ENCODE results near the gene PHACTR4.
"Not testable (repeated sequence)": the region's sequence is repeated elsewhere in the genome, so short reads cannot be mapped to it uniquely, and the experiment has no call there.

Gene PHACTR4

DNA sequence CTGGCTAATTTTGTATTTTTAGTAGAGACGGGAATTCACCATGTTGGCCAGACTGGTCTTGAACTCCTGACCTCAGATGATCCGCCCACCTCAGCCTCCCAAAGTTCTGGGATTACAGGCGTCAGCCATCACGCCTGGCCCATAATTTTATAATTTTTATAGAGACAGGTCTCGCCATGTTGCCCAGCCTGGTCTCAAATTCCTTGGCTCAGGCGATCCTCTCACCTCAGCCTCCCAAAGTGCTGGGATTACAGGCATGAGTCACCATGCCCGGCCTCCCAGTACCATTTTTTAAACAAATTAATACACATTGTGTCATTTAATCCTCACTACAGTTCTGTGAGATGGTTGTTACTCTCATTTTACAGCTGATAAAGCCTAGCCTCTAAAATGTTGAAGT lies 3.9 kb downstream of the PHACTR4 start:
- not testable (repeated sequence) for FAIRE-seq

DNA sequence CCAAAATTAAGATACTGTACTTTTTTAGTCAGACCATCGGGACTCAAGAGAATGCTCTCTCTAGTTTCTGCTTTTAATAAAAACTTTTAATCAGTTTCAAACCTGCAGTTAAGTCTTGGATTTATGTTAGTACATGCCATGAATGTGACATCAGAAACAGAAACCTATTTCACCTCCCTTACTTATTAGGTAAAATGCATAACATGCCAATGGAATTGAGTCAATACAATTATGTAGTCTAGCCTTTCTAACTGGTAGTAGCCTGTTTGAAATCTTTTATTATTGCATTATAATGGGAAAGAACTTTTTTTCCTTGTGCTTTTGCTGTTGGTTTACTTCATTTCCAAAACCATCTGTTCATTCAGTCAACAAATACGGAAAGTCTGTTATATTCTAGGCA lies 4.8 kb downstream of the PHACTR4 start:
- FAIRE-seq, result no peak

DNA sequence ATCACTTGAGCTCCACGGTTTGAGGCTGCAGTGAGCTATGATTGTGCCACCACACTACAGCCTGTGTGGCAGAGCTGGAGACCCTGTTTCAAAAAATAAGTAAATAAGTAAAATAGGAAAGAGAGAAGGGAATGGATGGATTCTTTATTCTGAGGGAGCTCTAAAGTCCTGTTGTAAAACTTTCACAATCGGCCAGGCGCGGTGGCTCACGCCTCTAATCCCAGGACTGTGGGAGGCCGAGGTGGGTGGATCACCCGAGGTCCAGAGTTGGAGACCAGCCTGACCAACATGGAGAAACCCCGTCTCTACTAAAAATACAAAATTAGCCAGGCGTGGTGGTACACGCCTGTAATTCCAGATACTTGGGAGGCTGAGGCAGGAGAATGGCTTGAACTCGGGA lies 6.1 kb downstream of the PHACTR4 start:
- not testable (repeated sequence) for FAIRE-seq

DNA sequence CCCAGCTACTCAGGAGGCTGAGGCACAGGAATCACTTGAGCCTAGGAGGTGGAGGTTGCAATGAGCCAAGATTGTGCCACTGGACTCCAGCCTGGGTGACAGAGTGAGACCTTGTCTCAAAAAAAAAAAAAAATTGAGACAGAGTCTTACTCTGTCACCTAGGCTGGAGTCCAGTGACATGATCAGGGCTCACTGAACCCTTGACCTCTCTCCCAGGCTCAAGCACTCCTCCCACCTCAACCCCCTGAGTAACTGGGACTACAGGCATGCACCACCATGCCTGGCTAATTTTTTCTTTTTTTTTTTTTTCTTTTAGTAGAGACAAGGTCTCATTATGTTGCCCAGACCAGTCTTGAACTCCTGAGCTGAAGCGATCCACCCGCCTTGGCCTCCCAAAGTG lies 6.7 kb downstream of the PHACTR4 start:
- not testable (repeated sequence) for FAIRE-seq

DNA sequence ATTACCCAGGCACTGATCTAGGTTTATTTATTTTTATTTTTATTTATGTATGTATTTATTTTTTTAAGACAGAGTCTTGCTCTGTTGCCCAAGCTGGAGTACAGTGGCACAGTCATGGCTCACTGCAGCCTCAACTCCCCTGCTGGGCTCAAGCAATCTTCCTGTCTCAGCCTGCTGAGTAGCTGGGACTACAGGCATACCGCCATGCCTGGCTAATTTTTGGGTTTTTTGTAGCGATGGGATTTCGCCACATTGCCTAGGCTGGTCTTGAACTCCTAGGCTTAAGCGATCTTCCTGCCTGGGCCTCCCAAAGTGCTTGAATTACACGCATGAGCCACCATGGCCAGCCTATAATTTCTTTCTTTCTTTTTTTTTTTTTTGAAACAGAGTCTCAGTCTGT lies 9.4 kb downstream of the PHACTR4 start:
- FAIRE-seq, result no peak

DNA sequence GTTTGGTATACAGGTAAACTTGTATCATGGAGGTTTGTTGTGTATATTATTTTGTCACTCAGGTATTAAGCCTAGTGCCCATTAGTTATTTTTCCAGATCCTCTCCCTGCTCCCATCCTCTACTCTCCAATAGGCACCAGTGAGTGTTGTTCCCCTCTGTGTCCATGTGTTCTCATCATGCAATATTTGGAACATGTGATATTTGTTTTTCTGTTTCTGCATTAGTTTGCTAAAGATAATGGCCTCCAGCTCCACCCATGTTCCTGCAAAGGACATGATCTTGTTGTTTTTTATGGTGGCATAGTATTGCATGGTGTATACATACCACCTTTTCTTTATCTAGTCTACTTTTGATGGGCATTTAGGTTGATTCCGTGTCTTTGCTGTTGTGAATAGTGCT lies 10.9 kb downstream of the PHACTR4 start:
- no peak for FAIRE-seq

DNA sequence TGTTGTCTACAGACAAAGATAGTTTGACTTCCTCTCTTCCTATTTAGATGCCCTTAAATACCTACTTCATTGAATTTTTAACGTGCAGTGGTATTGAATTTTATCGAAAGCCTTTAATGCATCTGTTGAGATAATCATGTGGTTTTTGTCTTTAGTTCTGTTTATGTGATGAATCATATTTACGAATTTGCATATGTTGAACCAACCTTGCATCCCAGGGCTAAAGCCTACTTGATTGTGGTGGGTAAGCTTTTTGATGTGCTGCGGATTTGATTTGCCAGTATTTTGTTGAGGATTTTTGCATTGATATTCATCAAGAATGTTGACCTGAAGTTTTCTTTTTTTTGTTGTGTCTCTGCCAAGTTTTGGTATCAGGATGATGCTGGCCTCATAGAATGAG lies 14.2 kb downstream of the PHACTR4 start:
- not testable (repeated sequence) for FAIRE-seq

DNA sequence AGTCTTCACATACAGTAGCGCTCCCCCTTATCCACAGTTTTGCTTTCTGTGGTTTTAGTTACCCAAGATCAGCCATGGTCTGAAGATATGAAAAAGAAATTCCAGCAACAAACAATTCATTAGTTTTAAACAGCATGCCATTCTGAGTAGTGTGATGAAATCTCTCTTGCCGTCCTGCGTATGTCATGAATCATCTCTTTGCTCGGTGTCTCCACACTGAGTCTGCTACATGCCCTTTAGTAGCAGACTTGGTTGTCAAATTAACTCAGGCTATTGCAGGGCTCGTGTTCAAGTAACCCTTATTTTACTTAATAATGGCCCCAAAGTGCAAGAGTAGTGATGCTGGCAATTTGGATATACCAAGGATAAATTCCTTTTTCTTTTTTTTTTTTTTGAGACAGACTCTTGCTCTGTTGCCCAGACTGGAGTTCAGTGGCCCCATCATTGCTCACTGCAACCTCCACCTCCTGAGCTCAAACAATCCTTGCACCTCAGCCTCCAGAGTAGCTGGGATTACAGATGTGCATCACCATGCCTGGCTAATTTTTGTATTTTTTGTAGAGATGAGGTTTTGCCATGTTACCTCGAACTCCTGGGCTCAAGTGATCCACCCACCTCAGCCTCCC lies 22.6 kb downstream of the PHACTR4 start:
- no peak for FAIRE-seq

DNA sequence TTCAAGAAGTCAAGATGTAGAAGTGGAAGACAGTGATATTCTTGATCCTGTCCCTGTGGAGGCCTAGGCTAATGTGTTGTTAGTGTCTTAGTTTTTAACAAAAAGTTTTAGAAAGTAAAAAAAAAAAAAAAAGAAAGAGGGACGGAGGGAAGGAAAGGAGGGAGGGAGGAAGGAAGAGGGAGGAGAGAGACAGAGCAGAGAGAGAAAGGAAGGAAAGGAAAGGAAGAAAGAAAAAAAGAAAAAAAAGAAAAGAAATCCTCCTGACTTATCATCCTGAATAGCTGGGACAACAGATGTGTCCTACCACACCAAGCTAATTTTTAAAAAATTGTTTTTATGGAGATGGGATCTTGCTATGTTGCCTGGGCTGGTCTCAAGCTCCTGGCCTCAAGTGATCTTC lies 24.6 kb downstream of the PHACTR4 start:
- FAIRE-seq, result no peak

DNA sequence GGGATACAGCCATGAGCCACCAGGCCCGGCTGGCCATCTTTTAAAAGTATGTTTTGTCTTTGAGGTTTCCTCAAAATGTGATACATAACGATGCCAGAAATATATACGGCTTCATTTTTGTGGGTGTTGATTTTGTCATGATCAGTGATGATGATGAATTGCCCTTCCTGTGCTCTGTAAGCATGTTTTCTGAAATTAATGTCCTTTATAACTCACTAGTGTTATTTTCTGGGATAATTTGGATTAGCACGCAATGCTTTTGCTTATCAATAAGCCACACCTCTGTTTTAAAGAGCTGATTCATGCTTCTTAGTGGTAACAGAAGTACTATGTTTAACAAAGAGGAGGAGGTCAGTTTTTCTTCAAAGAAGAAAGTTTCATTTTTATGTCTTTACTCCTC lies 25.6 kb downstream of the PHACTR4 start:
- FAIRE-seq, result no peak

DNA sequence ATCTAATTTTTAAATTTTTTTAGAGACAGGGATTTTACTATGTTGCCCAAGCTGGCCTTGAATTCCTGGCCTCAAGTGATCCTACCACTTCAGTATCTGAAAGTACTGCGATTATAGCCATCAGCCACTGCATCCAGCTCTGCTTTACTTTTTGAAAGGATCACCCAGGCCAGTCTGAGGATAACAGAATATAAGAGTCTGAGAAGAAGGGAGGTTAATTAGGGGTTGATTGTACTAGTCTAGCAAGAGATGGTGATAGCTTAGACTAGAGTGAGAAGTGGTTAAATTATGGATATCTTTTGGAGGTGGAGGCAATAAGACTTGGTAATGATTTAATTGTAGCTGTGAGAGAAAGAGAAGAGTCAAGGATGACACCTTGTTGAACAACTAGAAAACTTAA lies 32.2 kb downstream of the PHACTR4 start:
- no peak for FAIRE-seq

DNA sequence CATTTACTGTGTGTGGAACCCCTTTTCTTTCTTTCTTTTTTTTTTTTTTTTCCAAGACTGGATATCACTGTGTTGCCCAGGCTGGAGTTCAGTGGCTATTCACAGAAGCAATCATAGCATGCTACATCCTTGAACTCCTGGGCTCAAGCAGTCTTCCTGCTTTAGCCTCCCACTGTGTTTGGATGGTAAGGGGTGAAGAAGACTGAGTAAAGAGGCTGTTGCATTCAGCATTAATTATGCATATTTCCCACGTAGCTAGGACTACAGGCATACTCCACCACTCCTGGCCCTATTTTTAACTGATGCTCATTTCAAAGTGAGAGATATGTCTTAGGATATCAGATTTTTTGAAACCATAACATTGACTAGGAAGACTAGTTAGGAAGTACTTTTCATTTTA lies 39.5 kb downstream of the PHACTR4 start:
- no peak for FAIRE-seq

DNA sequence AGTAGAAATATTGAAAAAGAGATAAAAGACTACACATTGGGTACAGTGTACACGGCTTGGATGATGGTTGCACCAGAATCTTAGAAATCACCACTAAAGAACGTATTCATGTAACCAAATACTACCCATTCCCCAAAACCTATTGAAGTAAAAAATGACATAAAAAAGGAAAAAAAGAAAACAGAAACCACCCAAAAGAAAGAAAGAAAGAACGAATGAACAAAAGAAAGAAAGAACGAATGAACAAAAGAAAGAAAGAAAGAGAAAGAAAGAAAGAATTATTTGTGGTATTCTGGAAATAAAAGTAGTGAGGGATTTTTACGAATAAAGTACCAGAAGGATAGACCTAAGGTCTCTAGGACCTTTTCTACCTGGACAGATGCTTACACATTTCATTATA lies 42.1 kb downstream of the PHACTR4 start:
- FAIRE-seq, result no peak

DNA sequence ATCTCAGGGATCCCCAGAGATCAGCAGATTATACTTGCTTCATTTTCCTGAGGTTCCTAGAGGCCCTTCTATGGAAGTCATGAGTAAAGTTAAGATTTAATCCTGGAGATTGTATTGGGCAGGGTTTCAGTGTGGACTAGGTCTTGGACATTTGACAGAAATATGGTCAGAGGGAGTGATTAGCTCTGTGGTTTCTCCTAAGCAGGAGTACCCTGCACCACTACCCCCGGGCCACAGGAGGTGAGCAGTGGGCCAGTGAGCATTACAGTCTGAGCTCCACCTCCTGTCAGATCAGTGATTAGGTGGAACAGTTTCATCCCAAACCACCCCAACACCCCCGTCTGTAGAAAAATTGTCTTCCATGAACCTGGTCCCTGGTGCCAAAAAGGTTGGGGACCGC lies 43.2 kb downstream of the PHACTR4 start:
- FAIRE-seq, result no peak

DNA sequence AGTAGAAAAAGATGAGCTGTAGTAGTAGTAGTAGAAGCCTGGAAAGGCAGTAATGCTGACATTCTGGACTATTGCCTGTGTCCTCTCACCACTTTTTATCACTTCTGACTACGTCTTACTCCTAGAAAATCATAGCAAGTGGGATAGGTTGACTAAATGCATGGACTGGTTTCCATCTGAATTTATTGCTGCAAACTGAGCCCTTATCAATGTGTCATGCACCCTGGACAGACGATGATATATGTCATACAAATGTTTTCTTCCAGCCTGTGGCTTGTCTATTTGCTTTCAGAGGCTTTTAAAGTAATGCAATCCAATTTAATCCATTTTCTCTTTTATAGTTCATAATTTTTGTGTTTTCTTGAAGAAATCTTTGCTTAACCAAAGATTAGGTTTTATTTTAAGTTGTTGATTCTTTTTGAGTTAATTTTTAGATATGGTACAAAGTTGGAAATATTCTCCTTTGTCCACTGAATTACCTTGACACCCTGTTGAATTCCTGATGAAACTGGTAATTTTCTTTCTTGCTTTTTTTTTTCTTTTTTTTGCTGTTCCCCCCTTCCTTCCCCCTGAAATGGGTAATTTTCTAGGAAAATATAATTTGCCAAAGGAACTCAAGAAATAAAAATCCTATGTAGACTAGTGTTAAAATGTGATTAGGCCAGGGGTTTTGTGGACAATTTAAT lies 47.1 kb downstream of the PHACTR4 start:
- peak; percentile 48 for FAIRE-seq

DNA sequence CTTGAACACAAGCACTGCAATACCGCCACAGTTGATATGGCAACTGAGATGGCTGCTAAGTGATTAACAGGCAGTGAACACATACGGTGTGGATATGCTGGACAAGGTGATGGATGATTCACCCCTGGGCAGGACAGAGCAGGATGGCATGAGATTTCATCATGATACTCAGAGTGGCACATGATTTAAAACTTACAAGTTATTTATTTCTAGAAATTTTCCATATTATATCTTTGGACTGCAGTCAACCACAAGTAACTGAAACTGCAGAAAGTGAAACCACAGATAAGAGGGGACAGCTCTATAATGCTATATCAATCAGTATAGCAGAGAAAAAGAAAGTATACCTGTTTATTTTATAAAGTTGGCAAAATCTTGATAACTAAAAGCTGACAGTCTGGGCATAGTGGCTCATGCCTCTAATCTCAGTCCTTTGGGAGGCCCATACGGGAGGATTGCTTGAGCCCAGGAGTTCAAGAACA lies 47.9 kb downstream of the PHACTR4 start:
- FAIRE-seq, result no peak

DNA sequence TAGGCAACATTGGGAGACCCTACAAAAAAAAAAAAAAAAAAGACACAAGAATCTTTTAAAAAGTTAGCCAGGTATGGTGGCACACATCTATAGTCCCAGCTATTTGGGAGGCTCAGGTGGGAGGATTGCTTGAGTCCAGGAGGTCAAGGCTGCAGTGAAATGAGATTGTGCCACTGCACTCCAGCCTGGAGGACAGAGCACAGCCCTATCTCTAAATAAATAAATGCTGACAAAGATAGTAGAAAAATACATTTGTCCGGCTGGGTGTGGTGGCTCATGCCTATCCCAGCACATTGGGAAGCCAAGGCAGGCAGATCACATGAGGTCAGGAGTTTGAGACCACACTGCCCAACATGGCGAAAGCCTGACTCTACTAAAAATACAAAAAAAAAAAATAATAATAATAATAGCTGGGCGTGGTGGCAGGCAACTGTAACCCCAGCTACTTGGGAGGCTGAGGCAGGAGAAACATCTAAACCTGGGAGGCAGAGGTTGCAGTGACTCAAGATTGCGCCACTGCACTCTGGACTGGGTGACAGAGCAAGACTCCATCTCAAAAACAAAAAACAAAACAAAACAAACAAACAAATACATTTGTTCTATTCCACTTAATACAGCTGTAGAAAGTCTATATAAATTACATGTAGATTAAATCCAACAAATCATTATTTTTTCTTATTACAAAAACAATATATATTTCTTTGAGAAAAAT lies 48.5 kb downstream of the PHACTR4 start:
- no peak for FAIRE-seq

DNA sequence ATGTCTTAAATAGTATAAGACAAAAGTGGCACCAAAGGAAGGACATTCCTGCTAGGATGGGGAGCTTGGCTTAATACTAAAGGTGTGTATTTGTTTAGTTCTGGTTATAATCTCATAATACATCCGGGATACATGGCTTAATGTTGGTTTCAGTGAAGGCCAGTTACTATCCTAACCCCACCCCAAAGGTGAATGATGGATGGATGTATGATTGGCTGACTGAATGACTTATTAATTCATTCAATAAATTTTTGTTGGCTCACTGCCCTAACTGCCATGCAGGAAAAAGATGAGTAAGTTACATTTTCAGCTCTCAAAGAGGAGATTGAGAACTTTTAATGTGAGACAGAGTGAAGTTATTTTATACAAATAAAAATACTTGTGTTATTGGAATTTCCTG lies 52.2 kb downstream of the PHACTR4 start:
- FAIRE-seq, result no peak

DNA sequence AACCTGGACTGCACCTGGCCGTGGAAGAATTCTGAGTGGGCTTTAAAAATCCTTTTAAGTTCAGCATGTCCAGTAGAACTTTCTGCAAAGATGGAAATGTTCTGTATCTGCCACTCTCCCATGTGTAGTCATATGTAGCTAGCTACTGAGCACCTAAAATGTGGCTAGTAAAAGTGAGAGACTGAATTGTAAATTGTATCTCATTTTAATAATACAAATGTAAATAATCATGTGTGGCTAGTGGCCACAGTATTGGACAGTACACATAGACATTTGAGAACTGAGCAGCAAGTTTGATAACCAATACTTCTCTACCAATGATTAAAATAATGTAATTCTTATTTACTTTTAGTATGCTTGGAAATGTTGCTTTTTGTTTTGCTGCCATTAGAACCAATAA lies 57.3 kb downstream of the PHACTR4 start:
- FAIRE-seq, result no peak

DNA sequence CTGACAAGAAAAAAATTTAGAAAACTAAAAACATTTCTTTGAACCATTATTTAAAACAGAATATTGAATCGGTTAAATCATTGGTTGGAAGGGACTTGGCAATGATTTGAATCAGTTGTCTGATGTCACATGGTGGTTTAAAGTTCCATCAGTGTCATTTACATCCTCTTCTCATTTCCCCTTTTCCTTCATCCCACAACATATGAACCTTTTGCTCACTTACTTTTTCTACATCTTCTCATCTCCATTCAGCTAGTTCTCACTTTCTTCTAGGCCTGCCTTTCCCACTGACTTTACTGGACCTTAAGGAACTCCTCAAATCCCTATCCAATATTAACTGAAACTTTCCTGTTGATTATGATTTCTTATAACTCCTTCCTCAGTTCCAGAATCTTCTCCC lies 58.5 kb downstream of the PHACTR4 start:
- FAIRE-seq, result no peak

DNA sequence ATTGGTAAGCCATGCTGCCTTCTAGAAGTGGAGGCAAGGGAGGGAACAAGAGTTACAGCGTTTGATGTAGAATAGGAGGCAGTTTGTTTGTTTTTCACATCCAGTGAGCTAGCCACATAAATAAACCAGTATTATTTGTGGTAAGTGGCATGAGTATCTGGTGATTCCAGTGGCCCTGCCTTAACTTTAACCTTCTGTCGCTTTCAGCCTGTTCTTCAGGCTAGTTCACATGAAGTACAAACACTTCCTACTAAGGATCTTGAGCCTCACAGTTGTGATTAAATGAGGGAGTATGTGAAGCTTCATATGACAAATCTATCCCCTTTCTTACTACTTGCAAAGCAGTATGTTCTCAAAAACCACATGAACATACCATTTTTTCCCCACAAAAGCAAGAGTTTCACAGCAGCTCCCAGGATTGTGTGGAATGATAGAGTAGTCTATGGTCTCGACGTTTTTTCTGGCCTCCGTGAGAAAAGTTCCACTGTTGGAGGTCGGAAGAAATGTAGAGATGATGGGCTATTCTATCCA lies 59.5 kb downstream of the PHACTR4 start:
- no peak for FAIRE-seq

DNA sequence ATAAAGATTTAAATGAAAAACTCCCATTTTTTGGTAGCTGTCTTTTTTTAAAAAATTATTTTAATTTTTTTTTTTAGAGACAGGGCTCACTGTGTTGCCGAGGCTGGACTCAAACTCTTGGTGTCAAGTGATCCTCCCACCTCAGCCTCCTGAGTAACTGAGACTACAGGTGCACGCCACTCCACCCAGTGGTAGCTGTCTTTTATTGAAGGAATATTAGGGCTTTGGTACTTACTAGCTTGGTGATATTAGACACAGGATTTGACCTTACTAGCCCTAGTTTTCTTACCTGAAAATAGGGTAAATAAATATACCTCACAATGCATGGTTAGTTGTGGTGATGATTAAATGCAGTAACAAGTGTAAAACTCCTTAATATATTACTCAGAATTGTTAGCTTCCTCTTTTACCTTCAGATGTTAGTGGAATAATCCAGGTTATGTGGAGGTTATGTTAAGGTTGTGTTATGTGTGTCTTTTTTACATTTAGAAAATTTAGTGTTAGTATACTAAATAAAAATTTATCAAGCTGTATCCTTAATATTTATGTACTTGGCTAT lies 66.8 kb downstream of the PHACTR4 start:
- FAIRE-seq, result no peak

DNA sequence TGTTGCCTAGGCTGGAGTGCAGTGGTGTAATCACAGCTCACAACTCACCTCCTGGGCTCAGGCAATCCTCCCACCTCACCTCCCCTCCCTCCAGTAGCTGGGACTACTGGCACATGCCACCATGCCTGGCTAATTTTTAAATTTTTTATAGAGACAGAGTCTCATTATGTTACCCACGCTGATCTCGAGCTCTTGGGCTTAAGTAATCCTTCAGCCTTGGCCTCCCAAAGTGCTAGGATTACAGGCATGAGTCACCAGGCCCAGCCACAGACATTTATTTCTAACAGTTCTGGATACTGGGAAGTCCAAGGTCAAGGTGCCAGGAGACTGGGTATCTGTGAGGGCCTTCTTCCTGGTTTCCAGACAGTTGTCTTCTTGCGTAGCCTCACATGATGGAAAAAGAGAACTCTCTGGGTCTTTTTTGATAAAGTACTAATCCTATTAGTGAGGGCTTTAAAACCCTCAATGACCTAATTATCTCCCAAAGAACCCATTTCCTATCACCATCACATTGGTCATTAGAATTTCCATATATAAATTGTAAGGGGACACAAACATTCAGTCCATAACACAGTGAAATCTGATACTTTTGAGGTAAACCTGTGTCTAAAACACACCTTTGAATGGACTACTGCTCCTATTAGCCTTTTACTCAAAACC lies 67.9 kb downstream of the PHACTR4 start:
- no peak for FAIRE-seq
